ENCODE measurements around the gene GRK6.
A peak's percentile ranks its signal among the peaks of the same experiment; 100 is the strongest.

The GRK6 gene

GRCh38 chr5:177490311-177490991 is 64.0 kb downstream of the GRK6 start:
- no peak for DNase-seq

GRCh38 chr5:177490992-177491391 is 64.5 kb downstream of the GRK6 start:
- DNase-seq, result no peak

DNA sequence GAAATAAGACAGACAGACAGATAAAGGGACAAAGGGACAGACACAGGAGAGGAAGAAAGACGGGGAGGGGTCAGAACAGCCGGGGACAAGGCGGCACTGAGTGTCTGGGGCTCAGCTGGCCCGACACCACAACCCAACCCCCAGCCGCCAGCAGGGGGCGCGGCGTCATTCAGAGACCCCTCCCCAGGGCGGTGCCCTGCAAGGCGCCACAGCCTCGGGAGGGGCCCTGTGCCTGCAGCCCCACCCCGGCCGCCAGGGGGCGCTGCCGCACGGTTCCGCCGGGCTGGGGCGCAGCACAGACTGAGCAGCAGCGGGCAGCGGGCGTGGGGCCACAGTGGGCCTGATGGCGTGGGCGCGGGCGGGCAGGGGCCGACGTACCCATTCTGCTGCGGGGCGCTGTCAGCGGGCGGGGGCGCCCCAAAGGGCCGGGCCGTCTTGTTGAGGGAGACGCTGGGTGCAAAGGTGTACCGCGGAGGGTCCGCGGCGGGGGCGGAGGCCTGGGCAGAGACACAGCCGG is 65.0 kb downstream of the GRK6 start:
- peak; percentile 73 for DNase-seq

DNA sequence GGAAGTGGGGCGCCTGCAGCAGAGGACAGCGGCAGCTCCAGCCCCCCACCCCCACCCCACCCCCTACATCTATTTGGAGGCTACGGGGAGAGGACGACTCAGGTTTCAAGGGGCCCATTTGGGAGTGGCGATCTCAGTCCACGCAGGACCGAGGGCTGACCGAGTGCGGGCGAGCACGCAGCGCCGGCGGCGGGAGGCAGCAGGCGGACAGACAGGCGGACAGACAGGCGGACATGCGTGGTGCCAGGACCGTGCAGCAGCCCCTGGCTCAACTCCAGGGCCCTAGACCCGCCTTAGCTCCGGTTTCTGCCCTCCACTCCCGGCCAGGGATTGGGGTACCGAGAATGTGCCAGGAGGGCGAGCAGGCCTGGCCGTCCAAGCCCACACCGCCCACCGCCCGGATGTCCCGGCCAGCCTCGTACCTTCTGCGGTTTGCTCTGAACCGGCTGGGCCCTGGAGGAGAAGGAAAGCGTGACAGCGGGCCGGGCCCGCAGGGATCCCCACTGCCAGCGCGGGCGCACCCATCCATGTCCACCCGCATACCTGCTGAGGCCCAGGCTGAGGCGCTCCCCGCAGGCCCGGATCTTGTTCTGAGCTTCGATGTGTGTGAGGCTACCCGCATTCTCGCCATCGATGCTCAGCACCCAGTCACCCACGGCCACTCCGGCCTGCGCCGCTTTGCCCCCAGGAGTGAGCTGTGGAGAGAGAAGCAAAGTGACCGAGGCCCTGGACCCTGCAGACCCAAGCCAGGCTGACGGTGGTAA is 65.7 kb downstream of the GRK6 start:
- no peak for DNase-seq

All from hematopoietic multipotent progenitor cell treated with erythropoietin and hydrocortisone succinate and interleukin-3 and kit ligand, for 4 days (in vitro differentiated cells).